PC-3 (cell line): Measurements from ENCODE around the gene MAPKAP1. TPM values are rescaled to one million over a fixed set of nuclear protein-coding genes. Genes with fewer than 3 reads are reported as not detected.

Experiments used
- ATAC-seq: fragments of 200-7000 bp; cut with Tn5 transposase; 2 replicates; pipeline ENCODE4 v1.9.1; 2020; ENCODE audit warnings: mild to moderate bottlenecking, moderate library complexity
- BruUV-seq: library from RNA; stranded (reverse); fragments of 400-500 nt; replicated peaks from 2 replicates; lab custom pipeline; 2021; lab: Mats Ljungman, UMichigan
- CTCF ChIA-PET: fragments of 300-600 bp; sonication (Branson Sonifier 250); formaldehyde crosslinking; loops from one replicate; lab custom pipeline; 2022; ENCODE audit warnings: antibody characterized with exemption; lab: Charles Lee
- POLR2A ChIA-PET: fragments of 300-600 bp; sonication (Branson Sonifier 250); formaldehyde crosslinking; loops from one replicate; lab custom pipeline; 2022; ENCODE audit warnings: antibody characterized with exemption; ENCODE audit not compliant: unreplicated experiment; lab: Charles Lee
- DNase-seq: peaks from one replicate; pipeline ENCODE4 v3.0.0-alpha.2; 2015
- H2AFZ ChIP-seq: fragments of 300-600 bp; sonication (generic); 2 replicates; pipeline ENCODE4 v1.6.0; 2016; ENCODE audit warnings: antibody characterized with exemption, low read length
- H3F3A ChIP-seq: fragments of 300-600 bp; sonication (generic); one replicate; pipeline ENCODE4 v1.6.0; 2017; ENCODE audit warnings: antibody characterized with exemption, low read length, control low read depth, mild to moderate bottlenecking; ENCODE audit not compliant: unreplicated experiment
- H3K27ac ChIP-seq: fragments of 300-600 bp; sonication (generic); 2 replicates; pipeline ENCODE4 v1.5.1; 2016; ENCODE audit warnings: mild to moderate bottlenecking, low read length
- H3K27me3 ChIP-seq: fragments of 300-600 bp; sonication (generic); 2 replicates; pipeline ENCODE4 v1.6.1; 2016; ENCODE audit warnings: low read length, mixed read lengths
- H3K36me3 ChIP-seq: fragments of 300-600 bp; sonication (generic); 2 replicates; pipeline ENCODE4 v1.6.1; 2016; ENCODE audit warnings: low read depth, mixed run types, low read length, mixed read lengths
- H3K4me1 ChIP-seq: fragments of 300-600 bp; sonication (generic); 2 replicates; pipeline ENCODE4 v1.5.1; 2016; ENCODE audit warnings: low read length; ENCODE audit not compliant: insufficient read depth
- H3K4me2 ChIP-seq: fragments of 300-600 bp; sonication (generic); 2 replicates; pipeline ENCODE4 v1.6.0; 2016; ENCODE audit warnings: low read length
- H3K4me3 ChIP-seq: fragments of 300-600 bp; sonication (generic); 2 replicates; pipeline ENCODE4 v1.5.1; 2016; ENCODE audit warnings: mild to moderate bottlenecking, low read length, mixed read lengths
- H3K79me2 ChIP-seq: fragments of 300-600 bp; sonication (generic); 2 replicates; pipeline ENCODE4 v1.6.1; 2017; ENCODE audit warnings: low read length, mixed read lengths
- H3K9ac ChIP-seq: fragments of 300-600 bp; sonication (generic); 2 replicates; pipeline ENCODE4 v1.6.0; 2016; ENCODE audit warnings: mild to moderate bottlenecking, low read length
- H3K9me2 ChIP-seq: fragments of 300-600 bp; sonication (generic); replicated peaks from 2 replicates; pipeline ENCODE4 v1.6.1; 2016; ENCODE audit warnings: mixed run types, low read length, mixed read lengths
- H3K9me3 ChIP-seq: fragments of 300-600 bp; sonication (generic); 2 replicates; pipeline ENCODE4 v1.6.1; 2016; ENCODE audit warnings: low read length, mixed read lengths
- H4K20me1 ChIP-seq: fragments of 300-600 bp; sonication (generic); 2 replicates; pipeline ENCODE4 v1.6.1; 2016; ENCODE audit warnings: low read length, mixed read lengths
- EZH2 ChIP-seq: fragments of 300-600 bp; sonication (generic); IDR thresholded peaks from one replicate; pipeline ENCODE4 v1.6.1; 2017; ENCODE audit warnings: antibody characterized with exemption, mild to moderate bottlenecking, low read length; ENCODE audit not compliant: unreplicated experiment
- EZH2phosphoT487 ChIP-seq: fragments of 300-600 bp; sonication (generic); IDR thresholded peaks from 2 replicates; pipeline ENCODE4 v1.6.1; 2018; ENCODE audit warnings: mild to moderate bottlenecking, antibody characterized with exemption, low read length, borderline replicate concordance
- intact Hi-C: fragments of 100-400 bp; cut with micrococcal nuclease; formaldehyde crosslinking; loops from 2 replicates; pipeline ENCODE4 v1.9.0; 2023
- total RNA-seq: library from RNA; depleted of rRNA; stranded (reverse); fragments of >200 nt; gene quantifications from 2 replicates; pipeline ENCODE4 v1.2.3, GENCODE V29; 2014
- TF ChIP-seq, protein P1 (sequence below): fragments of 300-600 bp; sonication (generic); conservative IDR thresholded peaks from 2 replicates; pipeline ENCODE4 v1.5.1; 2017; ENCODE audit warnings: antibody characterized with exemption, low read depth, mild to moderate bottlenecking, low read length

MAPKAP1 gene
- total RNA-seq, 1 experiment from 2014 or later = 128 TPM

DNA sequence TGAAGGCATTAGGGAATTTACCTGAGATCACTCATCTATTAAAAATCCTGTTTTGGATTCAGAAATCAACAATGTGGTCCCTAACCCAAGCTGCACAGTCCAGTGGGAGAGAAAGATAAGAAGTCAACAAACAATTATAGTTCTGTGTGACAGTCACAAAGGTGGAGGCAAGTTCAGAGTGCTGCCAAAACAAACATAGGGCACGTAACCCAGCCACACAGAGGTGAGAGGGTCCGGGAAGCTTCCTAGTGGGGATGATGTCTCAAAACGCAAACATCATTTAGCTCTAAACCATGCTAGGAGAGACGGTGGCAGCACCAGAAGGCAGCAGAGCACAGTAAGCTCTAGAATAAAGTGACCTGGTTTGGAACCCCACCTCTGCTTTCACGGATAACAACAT is 158.9 kb downstream of the MAPKAP1 start:
- TF ChIP-seq EZH2phosphoT487 (no peak), EZH2 (no peak)
- TF ChIP-seq, protein P1, sequence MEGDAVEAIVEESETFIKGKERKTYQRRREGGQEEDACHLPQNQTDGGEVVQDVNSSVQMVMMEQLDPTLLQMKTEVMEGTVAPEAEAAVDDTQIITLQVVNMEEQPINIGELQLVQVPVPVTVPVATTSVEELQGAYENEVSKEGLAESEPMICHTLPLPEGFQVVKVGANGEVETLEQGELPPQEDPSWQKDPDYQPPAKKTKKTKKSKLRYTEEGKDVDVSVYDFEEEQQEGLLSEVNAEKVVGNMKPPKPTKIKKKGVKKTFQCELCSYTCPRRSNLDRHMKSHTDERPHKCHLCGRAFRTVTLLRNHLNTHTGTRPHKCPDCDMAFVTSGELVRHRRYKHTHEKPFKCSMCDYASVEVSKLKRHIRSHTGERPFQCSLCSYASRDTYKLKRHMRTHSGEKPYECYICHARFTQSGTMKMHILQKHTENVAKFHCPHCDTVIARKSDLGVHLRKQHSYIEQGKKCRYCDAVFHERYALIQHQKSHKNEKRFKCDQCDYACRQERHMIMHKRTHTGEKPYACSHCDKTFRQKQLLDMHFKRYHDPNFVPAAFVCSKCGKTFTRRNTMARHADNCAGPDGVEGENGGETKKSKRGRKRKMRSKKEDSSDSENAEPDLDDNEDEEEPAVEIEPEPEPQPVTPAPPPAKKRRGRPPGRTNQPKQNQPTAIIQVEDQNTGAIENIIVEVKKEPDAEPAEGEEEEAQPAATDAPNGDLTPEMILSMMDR = no peak
- Histone ChIP-seq H3K4me1 (no peaks in the 10 kb centered on the region), H3K36me3 (no peaks in the 10 kb centered on the region), H3K27me3 (no peaks in the 10 kb centered on the region), H3F3A (no peaks in the 10 kb centered on the region), H3K9me2 (no peaks in the 10 kb centered on the region), H4K20me1 (no peaks in the 10 kb centered on the region), H3K79me2 (no peaks in the 10 kb centered on the region), H3K9ac (no peak overlapping the region), H2AFZ (no peak overlapping the region), H3K27ac (no peak overlapping the region), H3K4me3 (no peak overlapping the region), H3K4me2 (no peak overlapping the region), H3K9me3 (no peaks in the 10 kb centered on the region)
- intact Hi-C loops = no loop called here
- POLR2A ChIA-PET = no interaction called here
- ATAC-seq (no peak), DNase-seq (no peak)
- no TSS peak for BruUV-seq
- CTCF ChIA-PET = no interaction called here

GRCh38 chr9:125547368-125547767 is 159.6 kb downstream of the MAPKAP1 start:
- no peak overlapping the region for H3K27ac ChIP-seq
- no peaks in the 10 kb centered on the region for H3K27me3 ChIP-seq
- H3K9ac ChIP-seq = no peak overlapping the region
- no peaks in the 10 kb centered on the region for H3K36me3 ChIP-seq
- DNase-seq (no peak), ATAC-seq (no peak)
- no peaks in the 10 kb centered on the region for H3K9me2 ChIP-seq
- no peaks in the 10 kb centered on the region for H4K20me1 ChIP-seq
- H3K9me3 ChIP-seq = no peaks in the 10 kb centered on the region
- no peaks in the 10 kb centered on the region for H3K4me1 ChIP-seq
- no peak overlapping the region for H3K4me2 ChIP-seq
- no peaks in the 10 kb centered on the region for H3F3A ChIP-seq
- TF ChIP-seq EZH2 = no peak
- TF ChIP-seq, protein P1 = no peak
- TF ChIP-seq EZH2phosphoT487 = no peak
- no peak overlapping the region for H2AFZ ChIP-seq
- no TSS peak for BruUV-seq
- H3K4me3 ChIP-seq = no peak overlapping the region
- CTCF ChIA-PET = no interaction called here
- H3K79me2 ChIP-seq = no peaks in the 10 kb centered on the region
- POLR2A ChIA-PET = no interaction called here
- intact Hi-C loops = no loop called here

GRCh38 chr9:125545845-125546244 is 161.2 kb downstream of the MAPKAP1 start:
- Histone ChIP-seq H3K9me2 (no peaks in the 10 kb centered on the region), H3K4me1 (peaks cover 5% of the 10 kb centered on the region), H4K20me1 (no peaks in the 10 kb centered on the region), H3K27ac (no peak overlapping the region), H3K36me3 (no peaks in the 10 kb centered on the region), H3K9ac (no peak overlapping the region), H3K4me3 (no peak overlapping the region), H3K27me3 (no peaks in the 10 kb centered on the region), H3K9me3 (no peaks in the 10 kb centered on the region), H2AFZ (no peak overlapping the region), H3F3A (no peaks in the 10 kb centered on the region), H3K4me2 (no peak overlapping the region), H3K79me2 (no peaks in the 10 kb centered on the region)
- no TSS peak for BruUV-seq
- POLR2A ChIA-PET = interaction anchor here (0.6 kb wide), 1 partner anchor 62 kb away, joined by 3 read pairs; no protein-coding TSS in a partner anchor
- no peak for DNase-seq
- CTCF ChIA-PET = no interaction called here
- ATAC-seq = no peak
- intact Hi-C loops = no loop called here
- TF ChIP-seq, protein P1 = no peak
- no peak for TF ChIP-seq EZH2
